Measurements from ENCODE around the gene LIF.

- TF ChIP-seq CTCF (IDR thresholded peaks at IDR 0.05; ENCODE audit: extremely low read depth in 1 of 2, insufficient read depth in 1 of 2, low read depth in 1 of 2, low read length in 2 of 2) (no peak), POLR2AphosphoS5 (IDR thresholded peaks at IDR 0.05; ENCODE audit: insufficient read depth, low read depth, low read length) (no peak), POLR2A (IDR thresholded peaks at IDR 0.05; ENCODE audit: low read depth, low read length) (no peak), EZH2 (IDR thresholded peaks at IDR 0.05; ENCODE audit: borderline replicate concordance, low read depth, low read length, severe bottlenecking) (no peak)
These were observed 29.8 kb downstream of the LIF start for GRCh38 chr22:30216710-30217109.
